HepG2 (cell line): ENCODE measurements around the gene OR4C3.
"Not testable (repeated sequence)": the region's sequence is repeated elsewhere in the genome, so short reads cannot be mapped to it uniquely, and the experiment has no call there.

ENCODE experiments used
- BHLHE40 ChIP-seq: IDR thresholded peaks from 2 replicates; pipeline ENCODE4 v1.6.1; 2011; ENCODE audit warnings: low read length, improper control_type of control experiment
- FIP1L1 ChIP-seq: fragments of 200-400 bp; formaldehyde crosslinking; IDR thresholded peaks from 2 replicates; pipeline ENCODE4 v1.6.1; 2018; ENCODE audit warnings: low read depth, mild to moderate bottlenecking, low read length, moderate library complexity, borderline replicate concordance; ENCODE audit not compliant: insufficient read depth
- FOXP1 ChIP-seq, 2 experiments: fragments of 450-650 bp in 1 of 2; IDR thresholded peaks; 2 replicates each; pipeline ENCODE4 v1.6.1; 2017 to 2018; ENCODE audit warnings: antibody characterized with exemption in 1 of 2
- KMT2A ChIP-seq: sonication (generic); formaldehyde crosslinking; IDR thresholded peaks from 2 replicates; pipeline ENCODE4 v1.4.0; 2020; ENCODE audit warnings: missing genetic modification reagents
- NCOA1 ChIP-seq: sonication (generic); formaldehyde crosslinking; IDR thresholded peaks from 2 replicates; pipeline ENCODE4 v1.9.0; 2021; ENCODE audit warnings: missing genetic modification reagents
- NFATC3 ChIP-seq: sonication (generic); formaldehyde crosslinking; IDR thresholded peaks from 2 replicates; pipeline ENCODE4 v1.5.1; 2020; ENCODE audit warnings: mild to moderate bottlenecking, missing genetic modification reagents
- RAD21 ChIP-seq: fragments of 450-650 bp; formaldehyde crosslinking; IDR thresholded peaks from 2 replicates; pipeline ENCODE4 v1.5.0; 2020; ENCODE audit warnings: mild to moderate bottlenecking
- ZNF562 ChIP-seq: sonication (generic); formaldehyde crosslinking; IDR thresholded peaks from 2 replicates; pipeline ENCODE4 v1.8.0; 2022; ENCODE audit warnings: missing genetic modification reagents, borderline replicate concordance
- ZNF629 ChIP-seq: sonication (generic); formaldehyde crosslinking; conservative IDR thresholded peaks from 2 replicates; pipeline ENCODE4 v1.5.0; 2020; ENCODE audit warnings: missing genetic modification reagents
- TF ChIP-seq, protein P1 (sequence below): sonication (generic); formaldehyde crosslinking; IDR thresholded peaks from 2 replicates; pipeline ENCODE4 v1.5.0; 2020; ENCODE audit warnings: mild to moderate bottlenecking, missing genetic modification reagents, moderate library complexity

DNA sequence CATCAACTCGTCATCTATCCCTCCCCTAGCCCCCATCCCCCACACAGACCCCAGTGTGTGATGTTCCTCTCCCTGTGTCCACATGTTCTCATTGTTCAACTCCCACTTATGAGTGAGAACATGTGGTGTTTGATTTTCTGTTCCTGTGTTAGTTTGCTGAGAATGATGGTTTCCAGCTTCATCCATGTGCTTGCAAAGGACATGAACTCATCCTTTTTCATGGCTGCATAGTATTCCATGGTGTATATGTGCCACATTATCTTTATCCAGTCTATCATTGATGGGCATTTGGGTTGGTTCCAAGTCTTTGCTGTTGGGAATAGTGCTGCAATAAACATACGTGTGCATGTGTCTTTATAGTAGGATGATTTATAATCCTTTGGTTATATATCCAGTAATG, 17.8 kb downstream of the OR4C3 start:
- TF ChIP-seq KMT2A (CRISPR knock-in tag); FIP1L1; ZNF562; ZNF629 (CRISPR knock-in tag); NFATC3 (CRISPR knock-in tag); BHLHE40; RAD21 (CRISPR knock-in tag); FOXP1 (IDR thresholded peaks at IDR 0.05); FOXP1 (CRISPR knock-in tag; IDR thresholded peaks at IDR 0.05); NCOA1 (CRISPR knock-in tag): not testable (repeated sequence)
- TF ChIP-seq, protein P1, sequence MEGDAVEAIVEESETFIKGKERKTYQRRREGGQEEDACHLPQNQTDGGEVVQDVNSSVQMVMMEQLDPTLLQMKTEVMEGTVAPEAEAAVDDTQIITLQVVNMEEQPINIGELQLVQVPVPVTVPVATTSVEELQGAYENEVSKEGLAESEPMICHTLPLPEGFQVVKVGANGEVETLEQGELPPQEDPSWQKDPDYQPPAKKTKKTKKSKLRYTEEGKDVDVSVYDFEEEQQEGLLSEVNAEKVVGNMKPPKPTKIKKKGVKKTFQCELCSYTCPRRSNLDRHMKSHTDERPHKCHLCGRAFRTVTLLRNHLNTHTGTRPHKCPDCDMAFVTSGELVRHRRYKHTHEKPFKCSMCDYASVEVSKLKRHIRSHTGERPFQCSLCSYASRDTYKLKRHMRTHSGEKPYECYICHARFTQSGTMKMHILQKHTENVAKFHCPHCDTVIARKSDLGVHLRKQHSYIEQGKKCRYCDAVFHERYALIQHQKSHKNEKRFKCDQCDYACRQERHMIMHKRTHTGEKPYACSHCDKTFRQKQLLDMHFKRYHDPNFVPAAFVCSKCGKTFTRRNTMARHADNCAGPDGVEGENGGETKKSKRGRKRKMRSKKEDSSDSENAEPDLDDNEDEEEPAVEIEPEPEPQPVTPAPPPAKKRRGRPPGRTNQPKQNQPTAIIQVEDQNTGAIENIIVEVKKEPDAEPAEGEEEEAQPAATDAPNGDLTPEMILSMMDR (CRISPR knock-in tag): not testable (repeated sequence)
